MM.1S (cell line): Measurements from ENCODE around the gene RNF11.

Experiments used
- EZH2 ChIP-seq: fragments of 300-600 bp; sonication (generic); optimal IDR thresholded peaks from 2 replicates; pipeline ENCODE3; 2017; ENCODE audit warnings: low read depth, mild to moderate bottlenecking, antibody characterized with exemption, low read length, mixed read lengths
- EZH2phosphoT487 ChIP-seq: fragments of 300-600 bp; sonication (generic); IDR thresholded peaks from 2 replicates; pipeline ENCODE4 v1.6.1; 2018; ENCODE audit warnings: antibody characterized with exemption, low read length
- TF ChIP-seq, protein P1 (sequence below): fragments of 300-600 bp; sonication (generic); IDR thresholded peaks from 2 replicates; pipeline ENCODE4 v1.5.1; 2016; ENCODE audit warnings: antibody characterized with exemption, low read length, mixed read lengths

DNA sequence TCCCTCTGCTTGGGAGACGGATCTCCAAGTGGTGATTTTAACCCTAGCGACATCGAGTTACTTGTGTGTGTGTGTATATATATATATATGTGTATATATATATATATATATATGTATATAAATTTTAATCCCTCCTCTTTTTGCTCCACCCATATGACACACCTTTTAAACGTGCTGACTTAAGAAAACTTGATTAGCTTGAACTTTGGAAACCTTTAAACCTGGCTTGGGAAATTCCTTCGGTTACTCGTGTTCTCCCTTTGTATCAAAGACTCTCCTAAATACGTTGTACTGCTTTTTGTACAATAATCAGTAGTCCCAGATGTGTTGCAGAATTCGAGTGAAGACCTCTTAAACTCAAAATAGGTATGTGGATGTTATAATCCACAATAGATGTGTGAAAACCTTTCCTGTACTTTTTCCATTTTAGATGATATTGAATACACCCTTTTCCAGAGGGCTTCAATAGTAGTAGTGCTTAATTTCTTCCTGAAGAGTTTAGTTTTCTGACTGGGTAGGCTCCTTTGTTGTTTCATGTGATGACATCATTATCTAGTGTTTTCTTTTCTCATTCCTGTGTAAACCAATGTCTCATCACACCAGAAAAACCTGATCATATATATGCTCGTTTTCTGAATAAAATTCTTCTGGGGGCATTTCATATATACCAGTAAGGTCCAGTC lies 1.4 kb downstream of the RNF11 start:
- TF ChIP-seq, protein P1, sequence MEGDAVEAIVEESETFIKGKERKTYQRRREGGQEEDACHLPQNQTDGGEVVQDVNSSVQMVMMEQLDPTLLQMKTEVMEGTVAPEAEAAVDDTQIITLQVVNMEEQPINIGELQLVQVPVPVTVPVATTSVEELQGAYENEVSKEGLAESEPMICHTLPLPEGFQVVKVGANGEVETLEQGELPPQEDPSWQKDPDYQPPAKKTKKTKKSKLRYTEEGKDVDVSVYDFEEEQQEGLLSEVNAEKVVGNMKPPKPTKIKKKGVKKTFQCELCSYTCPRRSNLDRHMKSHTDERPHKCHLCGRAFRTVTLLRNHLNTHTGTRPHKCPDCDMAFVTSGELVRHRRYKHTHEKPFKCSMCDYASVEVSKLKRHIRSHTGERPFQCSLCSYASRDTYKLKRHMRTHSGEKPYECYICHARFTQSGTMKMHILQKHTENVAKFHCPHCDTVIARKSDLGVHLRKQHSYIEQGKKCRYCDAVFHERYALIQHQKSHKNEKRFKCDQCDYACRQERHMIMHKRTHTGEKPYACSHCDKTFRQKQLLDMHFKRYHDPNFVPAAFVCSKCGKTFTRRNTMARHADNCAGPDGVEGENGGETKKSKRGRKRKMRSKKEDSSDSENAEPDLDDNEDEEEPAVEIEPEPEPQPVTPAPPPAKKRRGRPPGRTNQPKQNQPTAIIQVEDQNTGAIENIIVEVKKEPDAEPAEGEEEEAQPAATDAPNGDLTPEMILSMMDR = no peak
- TF ChIP-seq EZH2 = no peak
- no peak for TF ChIP-seq EZH2phosphoT487
